NAMALWA (cell line): Measurements from ENCODE around the gene XRRA1.
A peak's percentile ranks its signal among the peaks of the same experiment; 100 is the strongest.
"Not testable (repeated sequence)": the region's sequence is repeated elsewhere in the genome, so short reads cannot be mapped to it uniquely, and the experiment has no call there.

Source experiments
- DNase-seq: peaks from one replicate; pipeline ENCODE4 v3.0.0-alpha.2; 2015; ENCODE audit warnings: low spot score

Gene XRRA1

GRCh38 chr11:74948898-74949752 lies at the start of gene XRRA1, which contains the start of gene SPCS2:
XRRA1 (minus strand) TSS chr11:74949091; CDS start chr11:74940878, 8,213 bp downstream.
SPCS2 (plus strand) TSS chr11:74949266; CDS start chr11:74949286, 20 bp downstream.
- DNase-seq, result peak; percentile 99

DNA sequence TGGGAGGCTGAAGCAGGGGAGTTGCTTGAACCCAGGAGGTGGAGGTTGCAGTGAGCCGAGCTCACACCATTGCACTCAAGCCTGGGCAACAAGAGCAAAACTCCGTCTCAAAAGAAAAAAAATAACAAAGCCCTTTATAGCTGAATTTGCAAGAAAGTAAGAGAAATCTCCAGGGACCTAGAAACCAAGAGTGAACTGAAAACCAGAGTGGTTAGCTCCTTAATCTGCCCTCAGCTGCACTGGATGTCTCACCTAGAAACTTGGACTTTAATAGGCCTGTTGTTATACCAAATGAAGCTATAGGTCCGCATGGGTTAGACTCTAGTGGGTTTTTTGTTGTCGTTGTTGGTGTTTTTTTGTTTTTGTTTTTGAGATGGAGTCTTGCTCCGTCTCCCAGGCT lies 44.0 kb upstream of the XRRA1 start:
- no peak for DNase-seq

- no peak for DNase-seq
Measured at GRCh38 chr11:74990941-74991340, 42.0 kb upstream of the XRRA1 start.

GRCh38 chr11:74990150-74990549 lies 41.3 kb upstream of the XRRA1 start:
- not testable (repeated sequence) for DNase-seq

DNA sequence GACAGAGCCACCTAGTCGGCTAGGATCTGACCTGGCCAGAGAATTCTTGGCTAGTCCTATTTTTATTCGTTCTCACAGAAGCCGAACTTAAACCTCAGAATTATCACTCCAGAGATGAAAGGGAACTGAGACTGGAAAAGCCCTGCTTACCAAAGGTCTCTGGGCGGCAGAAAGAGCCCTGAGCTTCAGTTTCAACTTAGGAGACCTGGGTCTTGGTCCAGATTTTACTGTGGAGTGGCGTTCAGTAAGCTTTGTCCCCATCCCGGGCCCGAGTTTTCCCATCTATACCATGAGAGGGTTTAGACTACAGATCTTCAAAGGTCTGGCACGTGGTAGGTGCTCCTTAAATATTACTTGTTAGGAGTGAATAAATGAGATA lies 40.4 kb upstream of the XRRA1 start:
- DNase-seq, result peak; percentile 43

GRCh38 chr11:74988541-74989259 lies 39.8 kb upstream of the XRRA1 start, which contains the start of gene NEU3:
NEU3 (plus strand) TSS chr11:74988933; CDS start chr11:74989061, 128 bp downstream.
- DNase-seq, result peak; percentile 91

- no peak for DNase-seq
Measured at GRCh38 chr11:74984730-74985129, 35.8 kb upstream of the XRRA1 start.

DNA sequence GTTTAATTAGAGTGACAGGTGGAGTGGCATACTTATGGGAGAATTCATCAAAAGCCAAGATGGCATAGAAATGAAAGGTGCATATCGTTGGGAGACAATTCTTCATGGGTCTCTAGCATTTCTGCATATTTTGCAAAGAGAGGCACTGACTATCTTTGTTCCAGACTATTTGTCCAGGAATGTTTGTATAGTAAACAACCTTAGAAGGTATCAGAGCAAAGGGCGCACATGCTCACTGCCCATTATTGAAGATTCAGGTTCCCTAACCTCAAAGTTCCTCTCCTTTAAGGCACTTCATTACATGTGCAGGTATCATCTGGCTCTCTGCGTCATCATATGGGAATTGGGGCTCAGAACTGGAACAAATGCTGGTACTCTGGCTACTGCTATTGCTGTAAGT lies 35.2 kb upstream of the XRRA1 start:
- DNase-seq, result no peak

- DNase-seq, result no peak
Measured at GRCh38 chr11:74981888-74982287, 33.0 kb upstream of the XRRA1 start.

DNA sequence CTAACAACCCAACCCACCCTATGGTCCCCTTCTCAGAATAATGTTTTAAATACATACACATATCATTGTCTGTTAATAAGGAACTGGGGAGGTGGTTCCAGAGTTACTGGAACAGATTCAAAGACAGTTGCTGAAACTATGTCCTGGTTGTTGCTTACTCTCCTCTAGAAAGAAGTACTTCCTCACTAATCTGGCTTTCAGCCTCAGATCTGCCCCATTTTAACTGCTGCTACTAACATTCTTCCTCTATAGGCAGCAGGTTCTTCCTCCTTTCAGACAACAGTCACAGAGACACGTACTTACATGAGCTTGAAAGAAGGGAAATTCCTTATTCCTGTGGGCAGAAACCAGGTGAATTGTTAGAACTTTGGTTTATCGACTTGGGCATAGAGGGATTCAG lies 31.7 kb upstream of the XRRA1 start:
- DNase-seq, result no peak

- DNase-seq, result no peak
Measured at GRCh38 chr11:74978041-74978440, 29.1 kb upstream of the XRRA1 start.

- DNase-seq, result no peak
Measured at GRCh38 chr11:74971424-74971823, 22.5 kb upstream of the XRRA1 start.

- DNase-seq, result no peak
Measured at GRCh38 chr11:74970852-74971395, 22.0 kb upstream of the XRRA1 start.

- no peak for DNase-seq
Measured at GRCh38 chr11:74966651-74967050, 17.8 kb upstream of the XRRA1 start.

DNA sequence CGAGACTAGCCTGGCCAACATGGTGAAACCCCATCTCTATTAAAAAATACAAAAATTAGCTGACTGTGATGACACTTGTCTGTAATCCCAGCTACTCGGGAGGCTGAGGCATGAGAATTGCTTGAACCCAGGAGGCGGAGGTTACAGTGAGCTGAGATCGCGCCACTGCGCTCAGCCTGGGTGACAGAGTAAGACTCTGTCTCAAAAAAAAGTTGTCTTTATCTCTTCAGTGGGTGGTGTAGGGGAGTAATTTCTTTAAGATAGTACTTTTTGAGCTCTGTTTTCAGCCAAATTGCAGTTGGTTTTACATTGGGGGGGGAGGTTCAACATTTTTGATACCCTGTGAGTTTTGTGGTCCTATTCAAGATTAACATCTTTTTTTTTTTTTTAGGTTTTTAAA lies 11.2 kb upstream of the XRRA1 start:
- DNase-seq, result not testable (repeated sequence)

DNA sequence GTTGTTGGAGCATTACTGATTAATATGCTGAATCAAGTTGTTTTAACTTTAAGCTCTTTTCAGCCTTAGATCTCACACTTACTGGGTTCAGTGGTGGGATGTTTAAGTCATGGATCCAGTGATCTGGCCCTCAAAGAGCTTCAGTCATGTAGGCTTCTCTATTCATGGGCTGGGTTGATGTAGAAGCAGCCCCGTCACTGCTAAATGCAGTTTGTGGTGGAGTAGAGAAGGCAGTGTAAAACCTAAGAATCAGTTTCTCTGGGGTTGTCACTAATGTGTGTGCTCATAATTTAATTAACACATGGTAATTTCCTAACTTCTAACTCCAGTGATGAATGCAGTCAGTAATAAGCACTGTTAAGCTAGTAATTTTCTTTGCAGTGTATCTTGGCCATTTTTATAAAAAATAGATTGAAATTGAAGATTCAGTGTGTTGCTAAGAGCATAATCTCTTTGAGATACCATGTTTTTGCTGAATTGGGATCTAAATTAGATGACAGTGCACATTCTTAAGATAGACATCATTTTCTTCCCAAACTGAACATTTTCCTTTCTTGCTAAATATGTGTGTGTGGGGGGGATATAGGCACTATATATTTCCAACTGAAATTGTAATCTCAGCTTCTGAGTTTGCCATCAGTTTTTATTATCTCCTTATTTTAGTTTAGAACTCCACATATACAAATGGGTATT lies 9.2 kb upstream of the XRRA1 start:
- no peak for DNase-seq

DNA sequence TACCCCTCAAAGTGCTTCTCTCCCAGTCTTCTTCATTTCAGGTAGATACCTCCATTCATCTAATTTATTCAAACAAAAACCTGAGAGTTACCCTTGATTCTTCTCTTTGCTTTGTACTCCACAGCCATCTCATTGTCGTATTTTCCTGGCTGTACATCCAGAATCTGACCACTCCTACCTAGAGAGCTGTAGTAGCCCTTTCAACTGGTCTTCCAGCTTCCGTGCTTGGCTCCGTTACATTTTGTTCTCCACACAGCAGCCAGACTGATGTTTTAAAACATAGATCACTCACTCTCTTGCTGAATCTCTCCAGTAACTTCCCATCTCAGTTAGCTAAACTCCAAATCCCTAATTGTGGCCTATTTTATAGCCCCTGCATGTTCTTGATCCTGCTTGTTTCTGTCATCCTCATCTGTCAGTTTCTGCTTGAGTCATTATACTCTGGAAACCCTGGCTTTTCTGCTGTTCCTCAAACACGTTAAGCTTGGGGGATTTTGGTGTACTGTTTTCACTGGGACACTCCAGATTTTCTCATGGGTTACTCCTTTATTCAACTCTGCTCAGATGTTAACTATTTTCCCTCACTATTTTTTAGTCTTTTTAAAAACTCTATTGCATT lies 7.6 kb upstream of the XRRA1 start:
- no peak for DNase-seq

GRCh38 chr11:74954199-74954598 lies 5.3 kb upstream of the XRRA1 start:
- no peak for DNase-seq

DNA sequence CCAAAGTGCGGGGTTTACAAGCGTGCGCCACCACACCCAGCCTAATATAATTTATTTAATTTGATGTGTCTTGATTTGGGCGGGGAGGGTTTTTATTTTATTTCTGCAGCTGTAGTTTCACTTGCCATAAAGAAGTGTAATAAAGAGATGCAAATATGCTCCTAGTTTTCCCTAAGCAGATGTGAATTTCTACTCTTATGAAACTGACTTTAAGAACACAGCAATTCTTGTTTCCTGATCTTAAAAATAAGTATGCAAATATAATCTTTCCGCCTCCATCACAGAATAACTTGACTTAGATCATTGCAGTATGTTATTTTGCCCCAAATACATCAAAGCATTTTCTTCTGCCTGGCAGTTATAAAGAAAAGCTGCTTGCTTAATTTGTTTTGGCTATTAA lies 4.6 kb upstream of the XRRA1 start:
- DNase-seq, result peak; percentile 52

DNA sequence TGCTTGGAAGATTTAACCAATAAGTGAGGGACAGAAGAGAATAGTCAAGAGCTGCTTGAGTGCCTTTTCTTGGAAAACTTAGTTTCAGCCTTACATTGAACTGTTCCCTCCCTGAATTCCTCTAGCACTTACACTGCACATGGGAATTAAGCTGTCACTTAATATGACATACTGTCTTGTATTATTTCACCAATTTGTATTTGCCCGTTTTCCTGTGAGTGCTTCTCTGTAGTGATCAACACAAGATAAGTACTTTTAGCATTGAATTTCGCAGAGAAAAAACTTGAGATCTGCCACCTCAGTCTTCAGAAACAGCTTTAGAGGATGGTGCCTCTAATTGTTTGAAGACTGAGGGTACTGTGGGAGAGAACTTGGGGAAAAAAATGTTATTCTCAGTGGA lies 3.9 kb upstream of the XRRA1 start:
- DNase-seq, result no peak

GRCh38 chr11:74951226-74951625 lies 2.3 kb upstream of the XRRA1 start:
- DNase-seq, result peak; percentile 16
